Upper lobe of right lung (tissue), 1 donor: ENCODE data around the gene ZP3. TPM values are rescaled to one million over a fixed set of nuclear protein-coding genes. Genes with fewer than 3 reads are reported as not detected.
"Not testable (repeated sequence)": the region's sequence is repeated elsewhere in the genome, so short reads cannot be mapped to it uniquely, and the experiment has no call there.

Experiments used
- ATAC-seq: fragments of 200-7000 bp; cut with Tn5 transposase; one replicate; pipeline ENCODE4 v1.9.1; 2020; ENCODE audit warnings: mild to moderate bottlenecking, moderate library complexity
- DNase-seq: peaks from one replicate; pipeline ENCODE4 v3.0.0-alpha.2; 2020
- H3K27ac ChIP-seq: fragments of 200-600 bp; one replicate; pipeline ENCODE4 v1.8.0; 2022
- H3K27me3 ChIP-seq: fragments of 200-600 bp; one replicate; pipeline ENCODE4 v1.8.0; 2022; ENCODE audit warnings: mild to moderate bottlenecking
- H3K36me3 ChIP-seq: fragments of 200-600 bp; one replicate; pipeline ENCODE4 v1.8.0; 2022
- H3K4me1 ChIP-seq: fragments of 200-600 bp; one replicate; pipeline ENCODE4 v1.8.0; 2022
- H3K4me3 ChIP-seq: fragments of 200-600 bp; one replicate; pipeline ENCODE4 v1.8.0; 2022; ENCODE audit warnings: mild to moderate bottlenecking
- H3K9me3 ChIP-seq: fragments of 200-600 bp; one replicate; pipeline ENCODE4 v1.8.0; 2022
- intact Hi-C: fragments of 100-400 bp; cut with DNase I; formaldehyde crosslinking; loops from one replicate; pipeline ENCODE4 v1.11.0; 2022
- total RNA-seq: library from RNA; stranded (reverse); fragmentation: NEBNext Ultra II Directional; extraction: Animal tissue kit (Norgen Biotek cat#: 25700); gene quantifications from one replicate; pipeline ENCODE4 v1.2.1, GENCODE V29; 2021
- TF ChIP-seq, protein P1 (sequence below): fragments of 200-600 bp; IDR thresholded peaks from one replicate; pipeline ENCODE4 v1.8.0; 2022; ENCODE audit warnings: antibody characterized with exemption
- donor health status: DM: no; HTN: yes; CAD: no; lungs with severe emphysema.

ZP3 gene
- total RNA-seq, 1 donor from 2014 or later: 0.84 TPM

- H3K36me3 ChIP-seq: no peaks in the 10 kb centered on the region
- H3K9me3 ChIP-seq: no peaks in the 10 kb centered on the region
- TF ChIP-seq, protein P1, sequence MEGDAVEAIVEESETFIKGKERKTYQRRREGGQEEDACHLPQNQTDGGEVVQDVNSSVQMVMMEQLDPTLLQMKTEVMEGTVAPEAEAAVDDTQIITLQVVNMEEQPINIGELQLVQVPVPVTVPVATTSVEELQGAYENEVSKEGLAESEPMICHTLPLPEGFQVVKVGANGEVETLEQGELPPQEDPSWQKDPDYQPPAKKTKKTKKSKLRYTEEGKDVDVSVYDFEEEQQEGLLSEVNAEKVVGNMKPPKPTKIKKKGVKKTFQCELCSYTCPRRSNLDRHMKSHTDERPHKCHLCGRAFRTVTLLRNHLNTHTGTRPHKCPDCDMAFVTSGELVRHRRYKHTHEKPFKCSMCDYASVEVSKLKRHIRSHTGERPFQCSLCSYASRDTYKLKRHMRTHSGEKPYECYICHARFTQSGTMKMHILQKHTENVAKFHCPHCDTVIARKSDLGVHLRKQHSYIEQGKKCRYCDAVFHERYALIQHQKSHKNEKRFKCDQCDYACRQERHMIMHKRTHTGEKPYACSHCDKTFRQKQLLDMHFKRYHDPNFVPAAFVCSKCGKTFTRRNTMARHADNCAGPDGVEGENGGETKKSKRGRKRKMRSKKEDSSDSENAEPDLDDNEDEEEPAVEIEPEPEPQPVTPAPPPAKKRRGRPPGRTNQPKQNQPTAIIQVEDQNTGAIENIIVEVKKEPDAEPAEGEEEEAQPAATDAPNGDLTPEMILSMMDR: no peak
- DNase-seq (no peak), ATAC-seq (peak; percentile 67)
- intact Hi-C loops: no loop called here
- H3K27ac ChIP-seq: no peak overlapping the region
- H3K4me1 ChIP-seq: peaks cover 4% of the 10 kb centered on the region
- H3K4me3 ChIP-seq: no peak overlapping the region
- H3K27me3 ChIP-seq: no peaks in the 10 kb centered on the region
Measured at GRCh38 chr7:76428868-76429805, 4.4 kb downstream of the ZP3 start.

- H3K36me3 ChIP-seq: no peaks in the 10 kb centered on the region
- DNase-seq (no peak), ATAC-seq (no peak)
- intact Hi-C loops: no loop called here
- H3K27ac ChIP-seq: no peak overlapping the region
- H3K9me3 ChIP-seq: no peaks in the 10 kb centered on the region
- H3K4me1 ChIP-seq: peaks cover 4% of the 10 kb centered on the region
- no peak overlapping the region for H3K4me3 ChIP-seq
- TF ChIP-seq, protein P1: no peak
- no peaks in the 10 kb centered on the region for H3K27me3 ChIP-seq
Measured at GRCh38 chr7:76430211-76430610, 5.5 kb downstream of the ZP3 start.

DNA sequence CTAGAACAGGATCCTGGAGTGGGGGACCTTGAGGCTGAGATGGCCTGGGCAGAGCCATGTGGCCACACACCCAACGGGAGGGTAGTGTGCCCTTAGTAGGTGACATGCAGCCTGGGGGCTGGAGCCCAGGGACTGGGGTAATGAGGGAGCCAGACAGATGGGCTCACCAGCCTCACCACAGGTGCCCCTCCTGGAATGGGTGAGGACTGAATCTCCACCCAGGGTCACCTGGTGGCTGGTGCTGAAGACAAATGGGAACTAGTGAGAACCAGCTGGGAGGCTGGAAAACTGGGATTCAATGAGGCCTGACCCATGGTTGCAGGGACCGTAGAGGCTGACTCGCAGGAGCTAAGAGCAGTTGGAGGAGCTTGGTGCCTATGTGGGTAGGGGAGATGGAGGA lies 6.1 kb downstream of the ZP3 start:
- TF ChIP-seq, protein P1: no peak
- Histone ChIP-seq H3K4me1 (peaks cover 4% of the 10 kb centered on the region), H3K4me3 (no peak overlapping the region), H3K27ac (no peak overlapping the region), H3K27me3 (no peaks in the 10 kb centered on the region), H3K9me3 (no peaks in the 10 kb centered on the region), H3K36me3 (no peaks in the 10 kb centered on the region)
- intact Hi-C loops: no loop called here
- peak; percentile 4 for ATAC-seq
- no peak for DNase-seq

- ATAC-seq: peak; percentile 88
- H3K27ac ChIP-seq, H3K36me3 ChIP-seq, H3K4me3 ChIP-seq, H3K27me3 ChIP-seq, H3K4me1 ChIP-seq, intact Hi-C loops, H3K9me3 ChIP-seq, DNase-seq: not testable (repeated sequence)
- TF ChIP-seq, protein P1: peak; percentile 53
Measured at GRCh38 chr7:76437873-76438272, 13.1 kb downstream of the ZP3 start.

GRCh38 chr7:76439120-76439888 lies 14.6 kb downstream of the ZP3 start:
- H3K36me3 ChIP-seq, H3K27ac ChIP-seq, H3K27me3 ChIP-seq, H3K4me3 ChIP-seq, H3K4me1 ChIP-seq, intact Hi-C loops, ATAC-seq, H3K9me3 ChIP-seq, DNase-seq: not testable (repeated sequence)

DNA sequence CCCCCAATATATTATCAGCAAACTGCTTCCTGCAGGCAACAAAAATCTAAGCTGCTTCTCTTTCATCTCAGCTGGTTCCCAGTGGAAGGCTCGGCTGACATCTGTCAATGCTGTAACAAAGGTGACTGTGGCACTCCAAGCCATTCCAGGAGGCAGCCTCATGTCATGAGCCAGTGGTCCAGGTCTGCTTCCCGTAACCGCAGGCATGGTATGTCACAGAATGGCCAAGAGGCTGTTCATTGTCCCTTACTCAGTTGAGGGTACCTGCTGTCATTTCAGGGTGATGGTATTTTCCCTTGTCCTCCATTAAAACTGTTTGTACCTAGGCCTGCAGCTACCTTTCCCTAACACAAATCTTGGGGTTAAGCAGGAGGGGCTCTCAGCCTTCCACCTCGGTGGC lies 15.7 kb downstream of the ZP3 start:
- H3K27ac ChIP-seq, H3K9me3 ChIP-seq, DNase-seq, ATAC-seq, H3K4me3 ChIP-seq, H3K27me3 ChIP-seq, intact Hi-C loops, H3K4me1 ChIP-seq, H3K36me3 ChIP-seq: not testable (repeated sequence)

DNA sequence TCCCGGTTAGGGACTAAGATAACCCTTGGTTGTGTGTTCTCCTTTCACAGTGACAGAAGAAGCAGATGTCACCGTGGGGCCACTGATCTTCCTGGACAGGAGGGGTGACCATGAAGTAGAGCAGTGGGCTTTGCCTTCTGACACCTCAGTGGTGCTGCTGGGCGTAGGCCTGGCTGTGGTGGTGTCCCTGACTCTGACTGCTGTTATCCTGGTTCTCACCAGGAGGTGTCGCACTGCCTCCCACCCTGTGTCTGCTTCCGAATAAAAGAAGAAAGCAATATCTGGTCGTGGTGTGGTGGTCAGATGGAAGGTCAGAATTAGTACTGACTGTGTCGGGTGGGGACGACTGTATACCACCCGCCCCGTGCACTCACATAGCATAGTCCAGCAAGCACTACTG lies 17.0 kb downstream of the ZP3 start:
- H3K4me3 ChIP-seq, DNase-seq, H3K27ac ChIP-seq, H3K4me1 ChIP-seq, H3K36me3 ChIP-seq, intact Hi-C loops, H3K27me3 ChIP-seq, H3K9me3 ChIP-seq: not testable (repeated sequence)
- ATAC-seq: peak; percentile 75

- H3K4me1 ChIP-seq, H3K9me3 ChIP-seq, H3K4me3 ChIP-seq, intact Hi-C loops, ATAC-seq, H3K27me3 ChIP-seq, H3K27ac ChIP-seq, H3K36me3 ChIP-seq, DNase-seq: not testable (repeated sequence)
Measured at GRCh38 chr7:76442664-76443446, 18.1 kb downstream of the ZP3 start.

- peak; percentile 38 for ATAC-seq
- not testable (repeated sequence) for H3K27ac ChIP-seq, DNase-seq
Measured at GRCh38 chr7:76443846-76444245, 19.1 kb downstream of the ZP3 start.

More at GRCh38 chr7:76443846-76444245, 19.1 kb downstream of the ZP3 start:
- H3K4me3 ChIP-seq, H3K4me1 ChIP-seq, H3K36me3 ChIP-seq, H3K9me3 ChIP-seq, intact Hi-C loops, H3K27me3 ChIP-seq: not testable (repeated sequence)
